ENCODE results near the gene AFF3.

DNA sequence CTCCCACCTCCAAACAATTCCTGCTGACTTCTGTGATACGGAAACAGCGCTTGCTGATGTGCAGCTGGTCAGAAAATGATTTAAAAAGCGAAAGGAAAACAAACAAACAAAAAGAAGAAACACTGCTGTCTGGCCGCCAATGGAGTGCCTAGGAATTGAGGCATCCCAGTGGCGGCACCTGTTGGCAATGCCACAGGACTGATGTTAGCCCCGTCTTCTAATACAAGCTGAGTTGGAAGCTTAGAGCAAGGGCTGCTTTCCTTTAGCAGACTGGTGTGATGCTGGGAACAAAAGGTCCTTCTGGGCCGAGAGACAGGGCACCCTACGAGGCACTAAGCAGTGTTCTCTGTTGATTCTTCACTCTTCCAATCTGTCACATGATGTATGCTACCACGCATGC lies 489.0 kb downstream of the AFF3 start:
- TF ChIP-seq, protein P1, sequence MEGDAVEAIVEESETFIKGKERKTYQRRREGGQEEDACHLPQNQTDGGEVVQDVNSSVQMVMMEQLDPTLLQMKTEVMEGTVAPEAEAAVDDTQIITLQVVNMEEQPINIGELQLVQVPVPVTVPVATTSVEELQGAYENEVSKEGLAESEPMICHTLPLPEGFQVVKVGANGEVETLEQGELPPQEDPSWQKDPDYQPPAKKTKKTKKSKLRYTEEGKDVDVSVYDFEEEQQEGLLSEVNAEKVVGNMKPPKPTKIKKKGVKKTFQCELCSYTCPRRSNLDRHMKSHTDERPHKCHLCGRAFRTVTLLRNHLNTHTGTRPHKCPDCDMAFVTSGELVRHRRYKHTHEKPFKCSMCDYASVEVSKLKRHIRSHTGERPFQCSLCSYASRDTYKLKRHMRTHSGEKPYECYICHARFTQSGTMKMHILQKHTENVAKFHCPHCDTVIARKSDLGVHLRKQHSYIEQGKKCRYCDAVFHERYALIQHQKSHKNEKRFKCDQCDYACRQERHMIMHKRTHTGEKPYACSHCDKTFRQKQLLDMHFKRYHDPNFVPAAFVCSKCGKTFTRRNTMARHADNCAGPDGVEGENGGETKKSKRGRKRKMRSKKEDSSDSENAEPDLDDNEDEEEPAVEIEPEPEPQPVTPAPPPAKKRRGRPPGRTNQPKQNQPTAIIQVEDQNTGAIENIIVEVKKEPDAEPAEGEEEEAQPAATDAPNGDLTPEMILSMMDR (IDR thresholded peaks at IDR 0.05; ENCODE audit: low read depth, low read length) = no peak
- no peak for TF ChIP-seq EZH2phosphoT487 (IDR thresholded peaks at IDR 0.05; ENCODE audit: low read depth)
